Thoracic aorta endothelial cell (primary cell): ENCODE results near the gene KDELR3. TPM values are rescaled to one million over a fixed set of nuclear protein-coding genes. Genes with fewer than 3 reads are reported as not detected.

Experiments used
- total RNA-seq: library from RNA; depleted of rRNA; stranded (reverse); fragments of >200 nt; gene quantifications from 2 replicates; pipeline ENCODE4 v1.2.3, GENCODE V29; 2012

Gene KDELR3
- 46.8 and 60.1 TPM in 2 replicates for total RNA-seq

GRCh38 chr22:38467904-38468442 is at the start of gene KDELR3:
Gene KDELR3, plus strand, starts transcription at chr22:38468096. Its CDS starts 138 bp downstream, at chr22:38468234.

GRCh38 chr22:38455076-38455529 is 12.8 kb upstream of the KDELR3 start, which contains the start of gene KCNJ4:
Gene KCNJ4, minus strand, starts transcription at chr22:38455199. Its CDS starts 27,067 bp downstream, at chr22:38428132.

GRCh38 chr22:38506118-38506962 is 38.4 kb downstream of the KDELR3 start, which contains the start of gene DDX17:
Gene DDX17, minus strand, starts transcription at chr22:38506311.

Other genes with a start within 250 kb of the KDELR3 start
- 48.8 and 56.5 TPM in 2 replicates for gene TMEM184B, start 195.1 kb upstream of the KDELR3 start, total RNA-seq
- gene CSNK1E, start 150.7 kb upstream of the KDELR3 start, total RNA-seq: 129 and 160 TPM in 2 replicates
- not detected in 2 replicates for gene KCNJ4, start 12.9 kb upstream of the KDELR3 start, total RNA-seq
- 524 and 540 TPM in 2 replicates for gene DDX17, start 38.2 kb downstream of the KDELR3 start, total RNA-seq
- gene DMC1, start 102.1 kb downstream of the KDELR3 start, total RNA-seq: 4.1 and 4.2 TPM in 2 replicates
- gene FAM227A, start 188.3 kb downstream of the KDELR3 start, total RNA-seq: 1.1 and 1.5 TPM in 2 replicates
- gene CBY1, start 188.5 kb downstream of the KDELR3 start, total RNA-seq: 18.6 and 18.7 TPM in 2 replicates
- gene TOMM22, start 213.9 kb downstream of the KDELR3 start, total RNA-seq: 103 and 120 TPM in 2 replicates
- 70.9 and 79.0 TPM in 2 replicates for gene JOSD1, start 232.8 kb downstream of the KDELR3 start, total RNA-seq
- 26.6 and 37.5 TPM in 2 replicates for gene GTPBP1, start 237.8 kb downstream of the KDELR3 start, total RNA-seq